ENCODE measurements around the gene ANKFN1. TPM values are rescaled to one million over a fixed set of nuclear protein-coding genes. Genes with fewer than 3 reads are reported as not detected.

The ANKFN1 gene
- total and polyA plus RNA-seq, 10 of the 15 experiments (the other 5 are each of a cell fraction or from before 2014, with no cell fraction given): 0.19 TPM; not detected in 9

DNA sequence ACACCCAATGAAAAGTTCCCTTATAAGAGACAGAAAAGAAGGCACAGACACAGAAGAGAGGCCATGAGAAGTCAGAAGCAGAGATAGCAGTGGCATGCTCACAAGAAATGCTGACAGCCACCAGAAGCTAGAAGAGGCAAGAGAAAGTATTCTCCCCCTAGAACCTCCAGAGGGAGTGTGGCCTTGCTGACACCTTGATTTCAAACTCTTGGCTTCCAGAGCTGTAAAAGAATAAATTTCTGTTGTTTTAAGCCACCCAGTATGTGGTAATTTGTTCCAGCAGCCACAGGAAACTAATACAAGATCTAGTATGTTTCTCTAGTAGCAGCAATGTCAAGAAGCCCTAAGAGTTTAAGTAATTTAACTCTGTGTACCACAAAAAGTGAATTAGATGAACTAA is 353.1 kb downstream of the ANKFN1 start:
- ChIA-PET CTCF (no interaction called here), POLR2A (no interaction called here), SMC1A (ENCODE audit: uncharacterized antibody, unreplicated experiment) (no interaction called here), RAD21 (ENCODE audit: unreplicated experiment) (no interaction called here)
- no peaks in the 10 kb centered on the region for H3K4me1 ChIP-seq (ENCODE audit: control insufficient read depth, insufficient read depth, low read length)
- no peak for DNase-seq (ENCODE audit: low read depth, low spot score)
- H3K9me3 ChIP-seq (replicated peaks; ENCODE audit: control insufficient read depth, insufficient read depth, low read length): no peaks in the 10 kb centered on the region
- H3K4me3 ChIP-seq: no peak overlapping the region
- no peaks in the 10 kb centered on the region for H3K79me2 ChIP-seq (ENCODE audit: control insufficient read depth, insufficient read depth, low read length)
- BruUV-seq (replicated peaks): no TSS peak
- H2AFZ ChIP-seq (ENCODE audit: control insufficient read depth, low read depth, low read length): no peak overlapping the region
- in situ Hi-C loops (cut with MboI): no loop called here
- H3K27me3 ChIP-seq (replicated peaks in 1 of 2; ENCODE audit: control insufficient read depth in 2 of 2, insufficient read depth in 2 of 2, low read length in 1 of 2): no peaks in the 10 kb centered on the region; a peak in 1 of 4 replicates
- H3K9ac ChIP-seq (ENCODE audit: control insufficient read depth, insufficient read depth, low read length): no peak overlapping the region
- H4K20me1 ChIP-seq (ENCODE audit: control insufficient read depth, insufficient read depth): no peaks in the 10 kb centered on the region
- no peak for ATAC-seq
- intact Hi-C loops (cut with micrococcal nuclease; ENCODE audit: unreplicated experiment): no loop called here
- H3K36me3 ChIP-seq (ENCODE audit: control insufficient read depth in 2 of 2, insufficient read depth in 2 of 2, low read length in 1 of 2): no peaks in the 10 kb centered on the region
- FAIRE-seq: no peak
- H3K4me2 ChIP-seq (ENCODE audit: control insufficient read depth, insufficient read depth): no peak overlapping the region
- H3K27ac ChIP-seq (ENCODE audit: control insufficient read depth, insufficient read depth): no peak overlapping the region
- TF ChIP-seq SIN3A (IDR thresholded peaks at IDR 0.05; ENCODE audit: low read depth, low read length): no peak
- no peak for TF ChIP-seq BACH1 (IDR thresholded peaks at IDR 0.05; ENCODE audit: borderline replicate concordance)
- TF ChIP-seq KLF5 (IDR thresholded peaks at IDR 0.05; ENCODE audit: partially characterized antibody): no peak

DNA sequence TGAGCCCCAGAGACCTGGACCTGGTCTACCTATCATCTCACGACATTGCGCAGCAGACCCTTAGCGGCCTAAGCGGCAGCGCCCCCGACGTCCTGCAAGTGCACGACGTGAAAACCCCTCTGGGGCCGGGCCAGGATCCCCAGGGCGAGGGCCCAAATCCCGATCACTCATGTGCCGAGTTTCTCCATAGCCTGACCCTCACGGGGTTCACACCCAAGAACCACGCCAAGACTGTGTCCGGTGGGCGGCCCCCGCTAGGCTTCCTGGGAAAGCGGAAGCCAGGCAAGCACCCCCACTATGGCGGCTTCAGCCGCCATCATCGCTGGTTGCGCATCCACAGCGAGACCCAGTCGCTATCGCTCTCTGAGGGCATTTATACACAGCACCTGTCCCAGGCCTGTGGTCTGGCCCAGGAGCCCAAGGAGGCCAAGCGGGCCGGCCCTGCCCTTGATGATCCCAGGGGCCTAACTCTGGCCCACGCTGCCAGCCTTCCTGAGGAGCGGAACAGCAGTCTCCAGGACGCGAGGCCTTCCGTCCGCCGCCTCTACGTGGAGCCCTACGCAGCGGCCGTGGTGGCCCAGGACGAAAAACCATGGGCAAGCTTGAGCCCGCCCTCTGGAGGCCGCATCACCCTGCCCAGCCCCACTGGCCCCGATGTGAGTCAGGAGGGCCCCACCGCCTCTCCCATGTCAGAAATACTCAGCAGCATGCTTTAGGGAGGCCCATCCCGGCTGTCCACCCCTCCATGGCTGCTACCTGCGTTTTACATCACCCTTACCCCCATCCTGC is 357.5 kb downstream of the ANKFN1 start:
- ChIA-PET CTCF (no interaction called here), SMC1A (ENCODE audit: uncharacterized antibody, unreplicated experiment) (no interaction called here), POLR2A (no interaction called here), RAD21 (ENCODE audit: unreplicated experiment) (no interaction called here)
- no peak overlapping the region for H3K9ac ChIP-seq (ENCODE audit: control insufficient read depth, insufficient read depth, low read length)
- no peak overlapping the region for H2AFZ ChIP-seq (ENCODE audit: control insufficient read depth, low read depth, low read length)
- H3K4me3 ChIP-seq: no peak overlapping the region
- no TSS peak for BruUV-seq (replicated peaks)
- DNase-seq (ENCODE audit: low read depth, low spot score): no peak
- no peaks in the 10 kb centered on the region; a peak in 1 of 4 replicates for H3K27me3 ChIP-seq (replicated peaks in 1 of 2; ENCODE audit: control insufficient read depth in 2 of 2, insufficient read depth in 2 of 2, low read length in 1 of 2)
- no peaks in the 10 kb centered on the region for H3K9me3 ChIP-seq (replicated peaks; ENCODE audit: control insufficient read depth, insufficient read depth, low read length)
- WGBS (ENCODE audit: insufficient coverage, insufficient replicate concordance, low lambda C conversion rate, missing lambda C conversion rate): 66% methylated on average over 46 of the region's 46 CpGs
- intact Hi-C loops (cut with micrococcal nuclease; ENCODE audit: unreplicated experiment): no loop called here
- no peak overlapping the region for H3K27ac ChIP-seq (ENCODE audit: control insufficient read depth, insufficient read depth)
- no peaks in the 10 kb centered on the region for H3K79me2 ChIP-seq (ENCODE audit: control insufficient read depth, insufficient read depth, low read length)
- no peaks in the 10 kb centered on the region for H3K36me3 ChIP-seq (ENCODE audit: control insufficient read depth in 2 of 2, insufficient read depth in 2 of 2, low read length in 1 of 2)
- FAIRE-seq: no peak
- no peaks in the 10 kb centered on the region for H4K20me1 ChIP-seq (ENCODE audit: control insufficient read depth, insufficient read depth)
- TF ChIP-seq RAD51 (IDR thresholded peaks at IDR 0.05): no peak
- TF ChIP-seq BCL3 (IDR thresholded peaks at IDR 0.05; ENCODE audit: borderline replicate concordance, insufficient read depth, low read depth, low read length, poor library complexity, severe bottlenecking): peak; percentile 20
- in situ Hi-C loops (cut with MboI): no loop called here
- ATAC-seq: no peak
- no peak overlapping the region for H3K4me2 ChIP-seq (ENCODE audit: control insufficient read depth, insufficient read depth)
- no peaks in the 10 kb centered on the region for H3K4me1 ChIP-seq (ENCODE audit: control insufficient read depth, insufficient read depth, low read length)
